Osteocyte (in vitro differentiated cells): ENCODE measurements around the gene LRRC15. TPM values are rescaled to one million over a fixed set of nuclear protein-coding genes. Genes with fewer than 3 reads are reported as not detected.

Experiments used
- DNase-seq: peaks from one replicate; pipeline ENCODE4 v3.0.0; 2021; ENCODE audit warnings: mixed read lengths; ENCODE audit not compliant: unreplicated experiment; ENCODE audit errors: extremely low spot score
- H3K27ac Mint-ChIP-seq: one replicate; pipeline ENCODE4 v1.8.0; 2021; ENCODE audit warnings: mild to moderate bottlenecking, mixed read lengths; ENCODE audit not compliant: unreplicated experiment
- H3K27me3 Mint-ChIP-seq: one replicate; pipeline ENCODE4 v1.8.0; 2021; ENCODE audit warnings: mixed read lengths; ENCODE audit not compliant: unreplicated experiment
- H3K36me3 Mint-ChIP-seq: one replicate; pipeline ENCODE4 v1.8.0; 2021; ENCODE audit warnings: mixed read lengths; ENCODE audit not compliant: unreplicated experiment
- H3K4me1 Mint-ChIP-seq: one replicate; pipeline ENCODE4 v1.8.0; 2021; ENCODE audit warnings: mixed read lengths; ENCODE audit not compliant: unreplicated experiment
- H3K4me3 Mint-ChIP-seq: one replicate; pipeline ENCODE4 v1.8.0; 2021; ENCODE audit warnings: mild to moderate bottlenecking, moderate library complexity, mixed read lengths; ENCODE audit not compliant: unreplicated experiment
- H3K9me3 Mint-ChIP-seq: one replicate; pipeline ENCODE4 v1.8.0; 2021; ENCODE audit warnings: mixed read lengths; ENCODE audit not compliant: unreplicated experiment
- CTCF ChIP-seq: fragments of 200-600 bp; sonication (generic); IDR thresholded peaks from 2 replicates; pipeline ENCODE4 v1.5.0; 2021; ENCODE audit warnings: antibody characterized with exemption, mild to moderate bottlenecking, moderate library complexity
- total RNA-seq: library from RNA; stranded (reverse); gene quantifications from 2 replicates; pipeline ENCODE4 v1.2.1, GENCODE V29; 2021

Gene LRRC15
- total RNA-seq, 1 donor from 2014 or later, result 0.27 TPM

GRCh38 chr3:194382196-194382891 is 12.8 kb upstream of the LRRC15 start:
- no peak for TF ChIP-seq CTCF
- Mint-ChIP-seq H3K4me1 (no peaks in the 10 kb centered on the region), H3K27me3 (peaks cover 42% of the 10 kb centered on the region), H3K36me3 (no peaks in the 10 kb centered on the region), H3K4me3 (no peak overlapping the region), H3K9me3 (no peaks in the 10 kb centered on the region), H3K27ac (no peak overlapping the region)
- DNase-seq, result no peak

- H3K36me3 Mint-ChIP-seq, result no peaks in the 10 kb centered on the region
- no peak overlapping the region for H3K27ac Mint-ChIP-seq
- no peak for TF ChIP-seq CTCF
- H3K9me3 Mint-ChIP-seq, result no peaks in the 10 kb centered on the region
- DNase-seq, result no peak
- no peaks in the 10 kb centered on the region for H3K4me1 Mint-ChIP-seq
- H3K27me3 Mint-ChIP-seq, result peaks cover 40% of the 10 kb centered on the region
- H3K4me3 Mint-ChIP-seq, result no peak overlapping the region
Observed at GRCh38 chr3:194381460-194381875, 11.9 kb upstream of the LRRC15 start.

- no peak overlapping the region for H3K27ac Mint-ChIP-seq
- H3K36me3 Mint-ChIP-seq, result no peaks in the 10 kb centered on the region
- no peak for DNase-seq
- no peak for TF ChIP-seq CTCF
- peaks cover 3% of the 10 kb centered on the region for H3K4me1 Mint-ChIP-seq
- H3K4me3 Mint-ChIP-seq, result no peak overlapping the region
- H3K27me3 Mint-ChIP-seq, result peaks cover 44% of the 10 kb centered on the region
- H3K9me3 Mint-ChIP-seq, result no peaks in the 10 kb centered on the region
Observed at GRCh38 chr3:194380326-194380725, 10.8 kb upstream of the LRRC15 start.

GRCh38 chr3:194379651-194380050 is 10.1 kb upstream of the LRRC15 start:
- H3K27ac Mint-ChIP-seq, result no peak overlapping the region

GRCh38 chr3:194379231-194379630 is 9.7 kb upstream of the LRRC15 start:
- Mint-ChIP-seq H3K9me3 (no peaks in the 10 kb centered on the region), H3K36me3 (no peaks in the 10 kb centered on the region), H3K27ac (no peak overlapping the region), H3K4me1 (peaks cover 5% of the 10 kb centered on the region), H3K4me3 (no peak overlapping the region), H3K27me3 (peaks cover 49% of the 10 kb centered on the region)
- no peak for TF ChIP-seq CTCF
- DNase-seq, result no peak

More at GRCh38 chr3:194379651-194380050, 10.1 kb upstream of the LRRC15 start:
- no peaks in the 10 kb centered on the region for H3K9me3 Mint-ChIP-seq
- DNase-seq, result no peak
- H3K4me1 Mint-ChIP-seq, result peaks cover 5% of the 10 kb centered on the region
- H3K4me3 Mint-ChIP-seq, result no peak overlapping the region
- H3K27me3 Mint-ChIP-seq, result peaks cover 48% of the 10 kb centered on the region
- no peak for TF ChIP-seq CTCF
- H3K36me3 Mint-ChIP-seq, result no peaks in the 10 kb centered on the region
